PFSK-1 (cell line): Measurements from ENCODE around the gene TTLL11.

Experiments used
- POLR2AphosphoS5 ChIP-seq: IDR thresholded peaks from 2 replicates; pipeline ENCODE4 v1.6.1; 2012; ENCODE audit warnings: low read depth, mild to moderate bottlenecking, control low read depth, low read length, moderate library complexity
- REST ChIP-seq, 2 experiments: IDR thresholded peaks; 2 replicates each; pipeline versions ENCODE4 v1.6.1 to v1.8.0; 2011 to 2012; ENCODE audit warnings: low read depth in 2 of 2, low read length in 2 of 2, control low read depth in 1 of 2, inconsistent platforms in 1 of 2, mild to moderate bottlenecking in 1 of 2, moderate library complexity in 1 of 2; ENCODE audit not compliant: insufficient read depth in 1 of 2

DNA sequence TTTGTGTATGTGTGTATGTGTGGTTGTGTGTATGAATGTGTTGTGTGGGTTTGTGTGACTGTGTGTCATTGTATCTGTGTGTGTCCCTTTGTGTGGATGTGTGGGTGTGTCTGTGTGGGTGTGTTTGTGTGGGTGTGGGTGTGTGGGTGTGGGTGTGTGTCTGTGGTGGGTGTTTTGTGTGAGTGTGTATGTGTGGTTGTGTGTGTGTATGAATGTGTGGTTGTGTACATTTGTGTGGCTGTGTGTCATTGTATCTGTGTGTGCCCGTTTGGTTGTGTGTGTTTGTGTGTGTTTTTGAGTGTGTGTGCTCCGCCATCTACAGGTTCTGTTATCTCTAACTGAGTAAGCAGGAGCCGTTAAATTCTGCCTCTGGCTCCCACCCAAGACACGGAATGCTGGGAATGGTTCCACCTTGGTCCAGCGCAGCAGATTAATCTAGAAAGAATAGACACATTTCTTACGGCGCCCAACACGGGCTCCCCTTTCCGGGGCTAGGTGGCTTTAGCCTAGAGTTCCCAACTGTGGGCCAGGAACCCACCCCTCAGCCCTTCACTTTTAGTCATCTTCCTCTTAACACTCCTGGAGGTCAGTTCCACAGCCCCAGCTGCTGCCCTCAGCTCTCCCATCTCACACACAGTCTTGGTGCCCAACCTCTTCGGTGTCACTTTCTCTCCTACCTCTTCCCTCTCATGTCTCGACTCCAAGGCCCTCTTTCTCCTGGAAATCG, 197.1 kb downstream of the TTLL11 start:
- TF ChIP-seq POLR2AphosphoS5 (no peak), REST (IDR thresholded peaks at IDR 0.05; ENCODE audit: insufficient read depth in 1 of 2, low read depth in 2 of 2, low read length in 2 of 2) (no peak)
